ENCODE measurements around the gene IWS1.

The IWS1 gene

DNA sequence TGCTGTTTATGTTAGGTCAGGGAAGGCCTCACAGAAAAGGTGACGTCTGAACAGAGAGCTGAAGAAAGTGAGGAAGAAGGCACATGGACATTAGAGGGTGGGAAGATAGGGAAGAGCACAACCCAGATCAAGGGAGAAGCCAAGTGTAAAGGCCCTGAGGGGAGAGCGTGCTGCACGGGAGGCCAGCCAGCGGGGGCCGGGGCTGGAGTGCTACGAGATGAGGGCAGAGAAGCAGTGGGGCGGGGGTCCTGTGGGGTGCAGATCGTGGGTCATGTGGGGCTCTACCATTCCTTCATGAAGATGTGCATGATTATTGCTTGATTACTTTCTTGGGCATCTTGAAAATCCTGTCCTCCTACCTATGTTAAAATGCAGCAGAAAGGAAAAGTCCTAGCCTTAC lies 57.2 kb downstream of the IWS1 start:
- TF ChIP-seq, protein P1, sequence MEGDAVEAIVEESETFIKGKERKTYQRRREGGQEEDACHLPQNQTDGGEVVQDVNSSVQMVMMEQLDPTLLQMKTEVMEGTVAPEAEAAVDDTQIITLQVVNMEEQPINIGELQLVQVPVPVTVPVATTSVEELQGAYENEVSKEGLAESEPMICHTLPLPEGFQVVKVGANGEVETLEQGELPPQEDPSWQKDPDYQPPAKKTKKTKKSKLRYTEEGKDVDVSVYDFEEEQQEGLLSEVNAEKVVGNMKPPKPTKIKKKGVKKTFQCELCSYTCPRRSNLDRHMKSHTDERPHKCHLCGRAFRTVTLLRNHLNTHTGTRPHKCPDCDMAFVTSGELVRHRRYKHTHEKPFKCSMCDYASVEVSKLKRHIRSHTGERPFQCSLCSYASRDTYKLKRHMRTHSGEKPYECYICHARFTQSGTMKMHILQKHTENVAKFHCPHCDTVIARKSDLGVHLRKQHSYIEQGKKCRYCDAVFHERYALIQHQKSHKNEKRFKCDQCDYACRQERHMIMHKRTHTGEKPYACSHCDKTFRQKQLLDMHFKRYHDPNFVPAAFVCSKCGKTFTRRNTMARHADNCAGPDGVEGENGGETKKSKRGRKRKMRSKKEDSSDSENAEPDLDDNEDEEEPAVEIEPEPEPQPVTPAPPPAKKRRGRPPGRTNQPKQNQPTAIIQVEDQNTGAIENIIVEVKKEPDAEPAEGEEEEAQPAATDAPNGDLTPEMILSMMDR (IDR thresholded peaks at IDR 0.05), result no peak
- Histone ChIP-seq H3K4me1 (ENCODE audit: control insufficient read depth in 1 of 2, insufficient read depth in 1 of 2, low read depth in 1 of 2, low read length in 1 of 2) (no peaks in the 10 kb centered on the region), H3K27me3 (no peaks in the 10 kb centered on the region), H3K4me3 (ENCODE audit: low read depth in 1 of 2, low read length in 1 of 2) (no peak overlapping the region), H3K36me3 (peaks cover 33% of the 10 kb centered on the region), H3K9me3 (no peaks in the 10 kb centered on the region), H3K27ac (no peak overlapping the region)

DNA sequence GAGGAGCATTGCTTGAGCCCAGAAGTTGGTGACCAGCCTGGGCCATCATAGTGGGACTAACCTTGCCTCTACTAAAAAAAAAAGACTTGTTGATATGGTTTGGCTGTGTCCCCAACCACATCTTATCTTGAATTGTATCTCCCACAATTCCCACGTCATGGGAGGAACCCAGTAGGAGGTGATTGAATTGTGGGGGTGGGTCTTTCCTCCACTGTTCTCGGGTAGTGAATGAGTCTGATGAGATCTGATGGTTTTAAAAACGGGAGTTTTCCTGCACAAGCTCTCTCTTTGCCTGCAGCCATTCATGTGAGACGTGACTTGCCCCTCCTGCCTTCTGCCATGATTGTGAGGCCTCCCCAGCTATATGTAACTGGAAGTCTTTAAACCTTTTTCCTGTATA lies 61.0 kb downstream of the IWS1 start:
- TF ChIP-seq, protein P1 (IDR thresholded peaks at IDR 0.05), result no peak
- H3K4me3 ChIP-seq (ENCODE audit: low read depth in 1 of 2, low read length in 1 of 2), result no peak overlapping the region
- H3K9me3 ChIP-seq, result no peaks in the 10 kb centered on the region
- no peak overlapping the region for H3K27ac ChIP-seq
- H3K4me1 ChIP-seq (ENCODE audit: control insufficient read depth in 1 of 2, insufficient read depth in 1 of 2, low read depth in 1 of 2, low read length in 1 of 2), result no peaks in the 10 kb centered on the region
- peaks cover 33% of the 10 kb centered on the region for H3K36me3 ChIP-seq
- H3K27me3 ChIP-seq, result no peaks in the 10 kb centered on the region

DNA sequence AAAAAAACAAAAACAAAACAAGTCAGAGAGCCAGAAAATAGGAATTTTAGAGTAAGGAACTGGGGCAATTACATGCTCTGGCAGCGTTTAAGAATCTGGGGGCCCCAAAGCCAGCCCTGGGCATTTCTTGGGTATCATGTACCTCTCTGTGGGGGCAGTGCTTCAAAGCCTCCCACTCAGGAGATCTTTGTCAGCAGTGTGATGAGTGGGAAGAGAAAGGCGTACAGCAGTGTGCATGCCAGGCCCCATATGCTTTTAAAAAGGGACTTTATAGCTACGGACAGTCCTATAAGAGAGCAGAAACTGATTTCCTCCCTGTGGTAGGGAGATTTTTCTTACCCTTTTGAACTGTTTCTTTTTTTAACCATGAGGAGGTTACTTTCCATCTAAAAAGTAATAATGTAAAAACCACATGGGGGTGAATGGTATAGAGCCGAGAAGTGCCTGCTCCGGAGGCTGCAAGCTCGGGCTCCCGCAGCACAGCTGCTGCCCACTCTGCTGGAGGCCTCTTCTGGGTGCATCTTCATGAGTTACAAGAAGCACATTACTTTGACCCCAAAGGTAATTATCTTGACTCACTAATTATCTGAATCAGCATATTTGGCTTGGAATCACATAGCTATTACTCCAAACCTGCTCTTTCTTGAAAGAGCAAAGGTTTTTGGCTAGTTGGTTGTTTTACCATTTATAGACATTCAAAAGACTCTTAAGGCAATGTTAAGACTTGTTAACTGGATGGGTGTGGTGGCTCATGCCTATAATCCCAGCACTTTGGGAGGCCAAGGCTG lies 61.6 kb downstream of the IWS1 start:
- no peak overlapping the region for H3K4me3 ChIP-seq (ENCODE audit: low read depth in 1 of 2, low read length in 1 of 2)
- H3K9me3 ChIP-seq, result no peaks in the 10 kb centered on the region
- no peaks in the 10 kb centered on the region for H3K4me1 ChIP-seq (ENCODE audit: control insufficient read depth in 1 of 2, insufficient read depth in 1 of 2, low read depth in 1 of 2, low read length in 1 of 2)
- H3K27me3 ChIP-seq, result no peaks in the 10 kb centered on the region
- no peak overlapping the region for H3K27ac ChIP-seq
- TF ChIP-seq, protein P1 (IDR thresholded peaks at IDR 0.05), result no peak
- H3K36me3 ChIP-seq, result peaks cover 28% of the 10 kb centered on the region

DNA sequence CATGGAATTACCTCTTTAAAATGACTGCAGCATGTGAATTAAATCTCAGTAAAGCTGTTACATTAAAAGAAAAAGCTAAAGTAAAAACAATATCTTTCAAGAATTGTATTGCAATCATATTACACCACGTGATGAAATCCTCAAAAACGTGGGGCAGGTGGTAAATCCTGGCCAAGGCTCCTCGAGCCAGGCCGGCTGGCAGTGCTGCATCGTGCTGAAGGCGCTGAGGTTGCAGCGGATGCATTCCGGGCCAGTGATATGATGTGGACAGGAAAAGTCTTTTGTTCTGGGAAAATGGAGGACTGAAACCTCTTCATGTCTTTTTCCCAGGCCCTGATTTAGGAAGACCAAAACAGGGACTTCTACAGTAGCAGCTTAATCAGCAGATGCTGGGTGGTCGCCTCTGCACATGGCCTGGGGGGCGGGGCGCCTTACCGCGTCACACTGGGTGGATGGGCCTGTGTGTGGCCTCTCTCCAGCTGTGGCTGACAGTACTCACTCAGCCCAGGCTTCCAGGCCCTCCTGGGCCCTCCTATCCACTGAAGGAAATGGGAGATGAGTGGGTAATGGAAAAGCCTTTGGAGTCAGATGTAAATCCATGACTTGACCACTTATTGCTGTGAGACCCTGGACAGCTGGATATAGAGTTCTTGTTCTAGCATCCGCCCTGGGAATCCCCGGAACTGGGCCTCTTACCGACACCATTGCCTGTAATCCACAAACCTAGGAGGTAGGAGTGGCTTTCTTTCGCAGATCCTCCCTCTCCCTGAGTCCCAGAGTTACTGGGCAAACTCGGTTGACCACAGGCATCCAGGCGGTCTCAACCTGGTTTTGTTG lies 62.9 kb downstream of the IWS1 start:
- TF ChIP-seq, protein P1 (IDR thresholded peaks at IDR 0.05), result no peak
- no peaks in the 10 kb centered on the region for H3K27me3 ChIP-seq

DNA sequence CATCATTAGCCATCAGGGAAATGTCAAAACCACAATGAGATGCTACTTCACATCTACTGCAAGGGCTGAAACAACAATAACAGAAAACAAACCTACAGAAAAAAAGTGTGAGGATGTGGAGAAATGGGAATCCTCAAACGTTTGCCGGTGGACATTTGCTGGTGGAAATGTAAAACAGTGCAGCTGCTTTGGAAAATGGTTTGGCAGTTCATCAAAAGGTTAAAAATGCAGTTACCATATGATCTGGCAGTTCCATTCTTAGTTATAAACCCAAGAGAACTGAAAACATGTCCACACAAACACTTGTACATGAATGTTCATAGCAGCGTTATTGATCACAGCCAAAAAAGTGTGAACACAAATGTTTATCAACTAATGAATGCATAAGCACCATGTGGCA lies 63.8 kb downstream of the IWS1 start:
- H3K4me1 ChIP-seq (ENCODE audit: control insufficient read depth in 1 of 2, insufficient read depth in 1 of 2, low read depth in 1 of 2, low read length in 1 of 2), result no peaks in the 10 kb centered on the region
- no peak overlapping the region for H3K4me3 ChIP-seq (ENCODE audit: low read depth in 1 of 2, low read length in 1 of 2)

More for the DNA sequence above, 62.9 kb downstream of the IWS1 start:
- Histone ChIP-seq H3K27ac (no peak overlapping the region), H3K4me3 (ENCODE audit: low read depth in 1 of 2, low read length in 1 of 2) (no peak overlapping the region), H3K36me3 (peaks cover 17% of the 10 kb centered on the region), H3K4me1 (ENCODE audit: control insufficient read depth in 1 of 2, insufficient read depth in 1 of 2, low read depth in 1 of 2, low read length in 1 of 2) (no peaks in the 10 kb centered on the region), H3K9me3 (no peaks in the 10 kb centered on the region)

More for the DNA sequence above, 63.8 kb downstream of the IWS1 start:
- Histone ChIP-seq H3K27me3 (no peaks in the 10 kb centered on the region), H3K36me3 (peaks cover 8% of the 10 kb centered on the region), H3K27ac (no peak overlapping the region), H3K9me3 (no peaks in the 10 kb centered on the region)
- TF ChIP-seq, protein P1 (IDR thresholded peaks at IDR 0.05), result no peak

Measured in neutrophil (primary cell).